ENCODE data around the gene MAX. TPM values are rescaled to one million over a fixed set of nuclear protein-coding genes. Genes with fewer than 3 reads are reported as not detected.

Gene MAX
- total RNA-seq, 1 donor from 2014 or later, result 83.2 TPM

DNA sequence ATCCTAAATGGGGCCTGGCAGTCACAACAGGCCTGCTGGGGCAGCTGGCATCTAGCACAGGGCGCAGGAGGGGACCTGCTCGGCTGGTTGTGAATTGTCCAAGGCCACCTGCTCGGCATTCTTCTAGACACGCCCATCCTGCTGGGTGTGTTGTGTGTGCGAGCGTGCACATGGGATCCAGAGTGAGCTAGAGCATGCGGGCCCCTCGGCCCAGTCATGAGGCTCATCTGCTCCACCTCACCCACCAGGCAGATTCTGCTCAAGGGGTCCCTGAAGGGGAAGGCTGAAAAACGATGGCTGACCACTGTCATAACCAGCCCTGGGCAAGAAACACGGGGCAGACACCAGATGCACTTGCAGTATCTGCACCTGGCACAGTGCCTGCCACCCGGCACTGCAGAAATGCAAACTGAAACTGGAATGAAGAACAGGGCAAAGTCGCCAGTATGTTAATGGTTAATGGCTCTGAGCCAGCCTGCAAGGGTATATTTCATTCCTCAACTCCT is 31.8 kb downstream of the MAX start:
- no peak for TF ChIP-seq CTCF (IDR thresholded peaks at IDR 0.05; ENCODE audit: unreplicated experiment)
- H3K4me3 Mint-ChIP-seq, result no peak overlapping the region
- no peaks in the 10 kb centered on the region for H3K9me3 Mint-ChIP-seq
- H3K27ac Mint-ChIP-seq, result peak overlapping the region; percentile 91
- no peaks in the 10 kb centered on the region for H3K27me3 Mint-ChIP-seq (ENCODE audit: low read depth)
- peaks cover 31% of the 10 kb centered on the region for H3K36me3 Mint-ChIP-seq
- DNase-seq (ENCODE audit: low spot score in 2 of 2, unreplicated experiment in 2 of 2), result no peak
- H3K4me1 Mint-ChIP-seq, result peaks cover 23% of the 10 kb centered on the region

DNA sequence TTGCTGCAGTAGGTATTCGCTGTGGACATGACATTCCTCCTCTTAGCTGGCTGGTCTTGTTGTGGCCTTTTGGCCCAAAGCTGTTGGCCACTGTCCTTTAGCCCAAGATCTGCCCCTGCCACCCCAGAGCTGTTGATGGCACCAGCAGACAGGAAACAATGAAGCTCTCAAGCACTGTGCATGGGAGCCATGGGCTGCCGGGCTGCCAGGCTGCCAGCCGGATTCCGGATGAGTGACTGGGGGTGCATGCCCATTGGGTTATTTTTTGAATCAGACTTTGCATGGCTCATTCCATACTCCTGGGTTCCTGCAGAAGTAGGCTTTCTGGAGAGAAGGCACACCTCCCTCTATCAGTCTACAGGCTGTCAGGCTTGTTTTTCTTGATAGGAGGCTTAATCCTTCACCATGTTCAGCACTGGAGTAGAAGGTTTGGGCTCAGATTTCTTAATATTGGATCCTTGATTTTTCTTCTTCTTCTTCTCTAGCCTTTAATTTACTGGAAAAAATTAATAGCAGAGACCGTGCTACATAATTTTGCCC is 32.4 kb downstream of the MAX start:
- H3K27ac Mint-ChIP-seq, result peak overlapping the region; percentile 91
- TF ChIP-seq CTCF (IDR thresholded peaks at IDR 0.05; ENCODE audit: unreplicated experiment), result no peak
- no peak overlapping the region for H3K4me3 Mint-ChIP-seq
- peaks cover 32% of the 10 kb centered on the region for H3K36me3 Mint-ChIP-seq
- no peaks in the 10 kb centered on the region for H3K9me3 Mint-ChIP-seq
- no peak for DNase-seq (ENCODE audit: low spot score in 2 of 2, unreplicated experiment in 2 of 2)
- H3K4me1 Mint-ChIP-seq, result peaks cover 25% of the 10 kb centered on the region
- H3K27me3 Mint-ChIP-seq (ENCODE audit: low read depth), result no peaks in the 10 kb centered on the region

DNA sequence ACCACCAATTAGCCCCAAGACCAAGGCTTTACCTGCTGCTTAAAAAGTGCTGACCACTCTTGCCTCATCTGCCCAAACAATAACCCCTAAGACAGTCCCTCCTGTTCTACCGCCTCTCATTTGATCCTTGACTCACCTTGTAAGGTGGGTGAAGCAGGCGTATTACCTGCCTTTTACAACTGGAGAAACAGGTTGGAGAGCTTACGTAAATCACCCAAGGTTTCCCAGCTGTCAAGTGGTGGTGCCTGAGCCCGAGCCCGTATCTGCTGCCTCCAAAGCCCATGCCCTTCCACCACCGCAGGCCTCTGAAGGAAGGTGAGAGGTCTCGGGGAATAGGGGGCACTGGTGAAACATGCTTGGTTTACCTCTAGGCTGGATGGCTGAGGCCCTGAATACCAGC is 36.6 kb downstream of the MAX start:
- DNase-seq (ENCODE audit: low spot score in 2 of 2, unreplicated experiment in 2 of 2), result no peak
- Mint-ChIP-seq H3K4me1 (peaks cover 14% of the 10 kb centered on the region), H3K27me3 (ENCODE audit: low read depth) (no peaks in the 10 kb centered on the region), H3K9me3 (no peaks in the 10 kb centered on the region), H3K4me3 (no peak overlapping the region), H3K27ac (no peak overlapping the region), H3K36me3 (peaks cover 55% of the 10 kb centered on the region)
- TF ChIP-seq CTCF (IDR thresholded peaks at IDR 0.05; ENCODE audit: unreplicated experiment), result no peak

DNA sequence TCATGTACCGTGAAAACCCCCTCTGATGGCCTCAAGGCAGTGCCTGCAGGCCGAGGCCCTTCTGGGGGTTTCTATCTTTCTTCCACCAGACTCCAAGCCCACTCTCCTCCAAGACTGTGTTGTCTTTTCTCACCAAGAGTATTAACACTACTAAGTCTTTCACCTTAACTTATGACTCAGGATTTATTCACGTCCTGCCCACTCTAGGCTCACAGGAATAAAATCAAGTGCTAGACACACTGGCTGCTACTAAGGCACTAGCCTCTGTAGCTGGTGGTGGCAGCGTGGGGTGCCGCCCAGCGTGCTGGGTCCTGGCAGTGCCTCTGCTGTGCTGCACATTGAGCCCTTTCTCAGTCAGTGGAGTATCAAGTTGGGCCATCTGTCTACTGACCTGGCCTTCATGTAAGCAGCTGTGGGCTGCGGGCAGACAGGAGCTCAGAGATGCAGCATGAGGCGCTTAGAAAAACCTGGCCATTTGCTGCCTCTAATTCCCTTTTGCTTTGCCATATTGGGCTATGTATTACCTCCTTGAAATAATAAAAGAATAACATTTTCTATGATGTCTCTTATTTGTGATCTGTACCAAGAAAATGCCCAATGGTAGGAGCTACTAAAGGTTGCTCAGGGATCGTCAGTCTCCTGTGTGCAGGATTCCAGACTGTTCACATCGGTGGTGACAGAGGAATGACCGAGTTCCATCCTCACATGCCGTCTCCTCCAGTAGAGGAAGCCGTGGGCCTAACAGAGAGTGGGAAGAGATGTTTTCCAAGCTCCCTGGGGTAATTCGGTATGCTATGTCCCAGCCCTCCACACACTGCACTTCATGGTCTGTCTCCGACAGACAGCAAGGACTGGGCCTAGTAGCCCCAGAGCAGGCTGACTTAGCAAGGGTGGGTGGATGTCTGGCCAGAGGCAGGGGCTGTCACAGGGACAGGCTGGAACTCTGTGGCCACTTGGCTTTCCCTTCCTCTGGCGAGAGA is 39.9 kb downstream of the MAX start:
- Mint-ChIP-seq H3K36me3 (peaks cover 55% of the 10 kb centered on the region), H3K9me3 (no peaks in the 10 kb centered on the region), H3K4me1 (peaks cover 9% of the 10 kb centered on the region), H3K27me3 (ENCODE audit: low read depth) (no peaks in the 10 kb centered on the region), H3K27ac (no peak overlapping the region), H3K4me3 (no peak overlapping the region)
- no peak for DNase-seq (ENCODE audit: low spot score in 2 of 2, unreplicated experiment in 2 of 2)
- TF ChIP-seq CTCF (IDR thresholded peaks at IDR 0.05; ENCODE audit: unreplicated experiment), result no peak

DNA sequence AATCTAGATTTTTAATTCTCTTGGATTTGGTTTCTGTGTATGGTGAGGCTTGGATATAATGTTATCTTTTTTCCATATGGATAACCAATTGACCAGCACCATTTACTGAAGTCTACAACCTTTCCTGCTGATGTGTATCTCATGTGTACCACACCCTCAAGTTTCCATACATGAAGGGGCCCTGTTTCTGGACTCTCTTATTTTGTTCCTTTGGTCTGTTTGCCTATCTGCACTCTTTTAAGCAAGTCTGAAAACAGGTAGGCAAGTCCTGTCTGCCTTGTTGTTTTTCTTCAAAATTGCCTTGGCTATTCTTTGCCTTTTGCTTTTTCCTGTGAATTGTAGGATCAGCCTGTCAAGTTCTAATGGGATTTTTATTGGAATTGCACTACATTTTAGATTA is 44.6 kb downstream of the MAX start:
- DNase-seq (ENCODE audit: low spot score in 2 of 2, unreplicated experiment in 2 of 2), result no peak
- no peaks in the 10 kb centered on the region for H3K27me3 Mint-ChIP-seq (ENCODE audit: low read depth)
- peaks cover 3% of the 10 kb centered on the region for H3K4me1 Mint-ChIP-seq
- H3K27ac Mint-ChIP-seq, result peak overlapping the region; percentile 40
- no peak for TF ChIP-seq CTCF (IDR thresholded peaks at IDR 0.05; ENCODE audit: unreplicated experiment)
- H3K4me3 Mint-ChIP-seq, result no peak overlapping the region
- H3K36me3 Mint-ChIP-seq, result peaks cover 43% of the 10 kb centered on the region
- H3K9me3 Mint-ChIP-seq, result peaks cover 3% of the 10 kb centered on the region

All from mesothelial cell of epicardium (in vitro differentiated cells).